Cardiac septum (tissue), 1 donor: ENCODE data around the gene STRA6. TPM values are rescaled to one million over a fixed set of nuclear protein-coding genes. Genes with fewer than 3 reads are reported as not detected.

Source experiments
- DNase-seq: peaks from one replicate; pipeline ENCODE4 v3.0.0-alpha.2; 2020; ENCODE audit warnings: low spot score
- intact Hi-C: fragments of 100-400 bp; cut with DNase I; formaldehyde crosslinking; loops from one replicate; pipeline ENCODE4 v1.14.0; 2022
- total RNA-seq: library from RNA; stranded (reverse); fragmentation: NEBNext Ultra II Directional; extraction: Animal tissue kit (Norgen Biotek cat#: 25700); gene quantifications from one replicate; pipeline ENCODE4 v1.2.1, GENCODE V29; 2021
- donor health status: DM: no; HTN: no; CAD: no.

The STRA6 gene
- total RNA-seq, 1 donor from 2014 or later = 0.13 TPM

- no peak for DNase-seq
- intact Hi-C loops = no loop called here
Measured at GRCh38 chr15:74191798-74192197, 10.8 kb downstream of the STRA6 start.

GRCh38 chr15:74188216-74188615, 14.4 kb downstream of the STRA6 start:
- no peak for DNase-seq
- intact Hi-C loops = no loop called here

GRCh38 chr15:74185710-74186348, 16.8 kb downstream of the STRA6 start:
- DNase-seq = no peak
- intact Hi-C loops = no loop called here

- no peak for DNase-seq
- intact Hi-C loops = no loop called here
Measured at GRCh38 chr15:74184582-74185091, 17.9 kb downstream of the STRA6 start.

GRCh38 chr15:74182131-74182530, 20.5 kb downstream of the STRA6 start:
- no peak for DNase-seq
- intact Hi-C loops = no loop called here

GRCh38 chr15:74180881-74181602, 21.5 kb downstream of the STRA6 start:
- intact Hi-C loops = no loop called here
- DNase-seq = no peak

GRCh38 chr15:74179983-74180880, 22.4 kb downstream of the STRA6 start:
- no peak for DNase-seq
- intact Hi-C loops = no loop called here

GRCh38 chr15:74179101-74179841, 23.3 kb downstream of the STRA6 start:
- intact Hi-C loops = no loop called here
- DNase-seq = peak; percentile 86

- DNase-seq = peak; percentile 66
- intact Hi-C loops = no loop called here
Measured at GRCh38 chr15:74178326-74179100, 24.1 kb downstream of the STRA6 start.

- intact Hi-C loops = no loop called here
- no peak for DNase-seq
Measured at GRCh38 chr15:74176262-74177214, 26.0 kb downstream of the STRA6 start.

- intact Hi-C loops = no loop called here
- DNase-seq = no peak
Measured at GRCh38 chr15:74175271-74176191, 27.1 kb downstream of the STRA6 start.

- intact Hi-C loops = no loop called here
- DNase-seq = no peak
Measured at GRCh38 chr15:74174958-74175253, 27.7 kb downstream of the STRA6 start.

GRCh38 chr15:74174219-74174957, 28.2 kb downstream of the STRA6 start:
- DNase-seq = peak; percentile 77
- intact Hi-C loops = no loop called here

- intact Hi-C loops = loop anchor here (2.0 kb wide), 1 partner anchor 37 kb away; no protein-coding TSS in a partner anchor
- DNase-seq = peak; percentile 74
Measured at GRCh38 chr15:74173380-74174218, 29.0 kb downstream of the STRA6 start, which contains the start of gene ISLR. TSS of gene ISLR (plus strand) at chr15:74173710. CDS start at chr15:74174859, 1,149 bp downstream.
